Measurements from ENCODE around the gene AMT. TPM values are rescaled to one million over a fixed set of nuclear protein-coding genes. Genes with fewer than 3 reads are reported as not detected.

AMT gene
- total RNA-seq, 4 donors from 2014 or later = 0.32 to 11.4 (median 7.6) TPM

DNA sequence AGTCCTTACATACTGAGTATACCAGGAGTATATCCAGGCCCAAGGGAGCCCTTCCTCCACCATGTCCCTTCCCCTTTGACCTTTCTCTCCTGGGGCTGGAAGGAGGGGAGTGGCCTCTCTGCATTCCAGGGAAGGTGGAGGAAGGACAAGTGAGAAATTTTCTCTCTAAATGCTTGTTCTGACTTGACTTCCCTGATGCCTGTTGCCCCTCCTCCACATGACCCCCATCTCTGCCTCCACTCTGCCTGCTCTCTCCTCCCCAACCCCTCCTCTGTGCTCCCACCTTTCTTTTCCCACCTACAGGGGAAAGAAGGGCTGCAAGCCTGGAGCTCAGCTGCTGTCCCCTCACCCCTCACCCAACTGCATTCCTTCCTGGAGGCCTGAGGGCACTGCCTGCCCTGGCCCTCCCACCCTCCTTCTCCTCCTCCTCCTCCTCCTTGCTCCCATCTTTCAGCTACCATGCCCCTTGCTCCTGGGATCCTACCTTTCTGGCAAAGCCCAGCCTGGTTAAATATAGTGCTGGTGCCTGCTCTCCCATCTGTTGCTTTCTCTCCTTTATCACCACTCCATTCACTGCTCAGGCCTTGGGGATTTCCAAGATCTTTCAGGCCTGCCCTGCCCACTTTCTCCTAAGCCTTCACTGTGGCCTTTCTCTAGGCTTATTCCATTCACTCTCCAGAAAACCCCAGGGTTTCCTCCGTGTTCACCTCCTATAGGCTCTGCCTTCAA lies 39.3 kb upstream of the AMT start:
- no peaks in the 10 kb centered on the region for H3K27me3 ChIP-seq
- 13 to 50% methylated on average over 1 of the region's 1 CpG for WGBS, 2 donors (ENCODE audit: low coverage in 1 of 2)
- no peak for ATAC-seq

DNA sequence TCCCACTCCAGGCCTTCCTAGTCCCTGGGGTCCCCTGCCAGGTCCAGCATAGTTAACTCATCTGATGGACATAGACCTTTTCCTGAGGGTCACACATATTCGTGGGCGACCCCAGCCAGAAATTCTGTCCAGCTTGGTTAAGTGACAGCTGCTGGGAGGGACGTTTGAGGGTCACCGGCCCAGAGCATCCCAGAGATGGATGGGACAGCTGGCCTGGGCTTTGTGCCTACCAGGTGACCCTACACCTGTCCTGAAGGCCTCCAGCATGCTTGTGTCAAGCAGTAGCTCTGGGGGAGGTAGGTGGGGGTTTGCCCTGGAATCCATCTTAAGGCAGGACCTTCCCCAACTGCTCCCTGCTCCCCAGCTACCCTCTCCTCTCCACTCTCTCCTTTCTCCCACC lies 38.7 kb upstream of the AMT start:
- peak overlapping the region in 1 of 4 donors; percentile 47 for H3K27ac ChIP-seq
- no peak for ATAC-seq
- no peak overlapping the region for H3K4me3 ChIP-seq
- no CpG with 5 or more reads among the region's 4 CpGs for WGBS, 2 donors (ENCODE audit: low coverage in 1 of 2)
- H3K36me3 ChIP-seq = no peaks in the 10 kb centered on the region
- no peaks in the 10 kb centered on the region for H3K27me3 ChIP-seq
- TF ChIP-seq EP300 (IDR thresholded peaks at IDR 0.05) (no peak), POLR2A (IDR thresholded peaks at IDR 0.05) (no peak), POLR2AphosphoS5 (IDR thresholded peaks at IDR 0.05) (no peak)
- TF ChIP-seq, protein P1, sequence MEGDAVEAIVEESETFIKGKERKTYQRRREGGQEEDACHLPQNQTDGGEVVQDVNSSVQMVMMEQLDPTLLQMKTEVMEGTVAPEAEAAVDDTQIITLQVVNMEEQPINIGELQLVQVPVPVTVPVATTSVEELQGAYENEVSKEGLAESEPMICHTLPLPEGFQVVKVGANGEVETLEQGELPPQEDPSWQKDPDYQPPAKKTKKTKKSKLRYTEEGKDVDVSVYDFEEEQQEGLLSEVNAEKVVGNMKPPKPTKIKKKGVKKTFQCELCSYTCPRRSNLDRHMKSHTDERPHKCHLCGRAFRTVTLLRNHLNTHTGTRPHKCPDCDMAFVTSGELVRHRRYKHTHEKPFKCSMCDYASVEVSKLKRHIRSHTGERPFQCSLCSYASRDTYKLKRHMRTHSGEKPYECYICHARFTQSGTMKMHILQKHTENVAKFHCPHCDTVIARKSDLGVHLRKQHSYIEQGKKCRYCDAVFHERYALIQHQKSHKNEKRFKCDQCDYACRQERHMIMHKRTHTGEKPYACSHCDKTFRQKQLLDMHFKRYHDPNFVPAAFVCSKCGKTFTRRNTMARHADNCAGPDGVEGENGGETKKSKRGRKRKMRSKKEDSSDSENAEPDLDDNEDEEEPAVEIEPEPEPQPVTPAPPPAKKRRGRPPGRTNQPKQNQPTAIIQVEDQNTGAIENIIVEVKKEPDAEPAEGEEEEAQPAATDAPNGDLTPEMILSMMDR (IDR thresholded peaks at IDR 0.05) = no peak
- H3K9me3 ChIP-seq = no peaks in the 10 kb centered on the region
- peaks cover 0 to 14% (median 0%) of the 10 kb centered on the region in 3 donors for H3K4me1 ChIP-seq

More for the DNA sequence above, 39.3 kb upstream of the AMT start:
- Histone ChIP-seq H3K4me3 (no peak overlapping the region), H3K27ac (peak overlapping the region in 1 of 4 donors; percentile 47), H3K4me1 (peaks cover 0 to 14% (median 0%) of the 10 kb centered on the region in 3 donors), H3K36me3 (no peaks in the 10 kb centered on the region), H3K9me3 (no peaks in the 10 kb centered on the region)
- TF ChIP-seq, protein P1 (IDR thresholded peaks at IDR 0.05) = no peak
- TF ChIP-seq POLR2AphosphoS5 (IDR thresholded peaks at IDR 0.05) (no peak), POLR2A (IDR thresholded peaks at IDR 0.05) (no peak), EP300 (IDR thresholded peaks at IDR 0.05) (no peak)

DNA sequence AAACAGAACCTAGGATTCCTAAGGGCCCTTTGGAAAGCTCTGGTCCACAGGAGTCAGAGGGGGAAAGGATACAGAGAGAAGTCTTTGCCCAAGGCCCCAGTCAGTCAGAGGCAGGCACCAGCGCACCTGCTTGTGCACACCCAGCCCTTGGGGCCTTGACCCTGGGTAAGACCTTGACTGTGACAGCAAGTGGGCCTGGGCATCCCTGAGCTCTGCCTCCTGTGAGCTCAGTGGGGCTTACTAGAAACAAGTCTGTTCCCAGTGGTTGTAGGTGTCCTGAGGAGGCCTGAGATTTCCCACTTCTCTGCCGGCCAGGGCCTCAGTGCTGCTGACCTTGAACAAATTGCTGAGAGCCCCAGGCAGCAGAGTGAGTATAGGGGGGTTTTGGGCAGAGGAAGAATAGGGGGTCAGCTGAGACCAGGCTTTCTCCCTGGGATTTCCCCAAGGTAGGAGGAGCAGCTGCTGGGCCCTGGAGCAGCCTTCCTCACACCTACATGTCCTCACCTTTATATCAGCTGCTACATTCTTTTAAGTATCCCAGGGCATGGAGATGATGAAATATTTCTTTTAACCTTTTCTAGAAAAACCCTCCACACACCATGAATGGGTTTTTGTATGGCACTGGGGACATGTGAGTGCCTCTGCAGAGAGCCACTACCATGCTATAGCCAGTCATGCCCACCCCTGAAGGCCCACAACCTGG lies 38.1 kb upstream of the AMT start:
- Histone ChIP-seq H3K36me3 (no peaks in the 10 kb centered on the region), H3K27me3 (no peaks in the 10 kb centered on the region), H3K27ac (no peak overlapping the region), H3K4me1 (peaks cover 0 to 14% (median 0%) of the 10 kb centered on the region in 3 donors), H3K4me3 (no peak overlapping the region), H3K9me3 (no peaks in the 10 kb centered on the region)
- no CpG with 5 or more reads among the region's 2 CpGs for WGBS, 2 donors (ENCODE audit: low coverage in 1 of 2)
- TF ChIP-seq, protein P1 (IDR thresholded peaks at IDR 0.05) = no peak
- TF ChIP-seq POLR2AphosphoS5 (IDR thresholded peaks at IDR 0.05) (no peak), EP300 (IDR thresholded peaks at IDR 0.05) (no peak), POLR2A (IDR thresholded peaks at IDR 0.05) (no peak)
- ATAC-seq = no peak

DNA sequence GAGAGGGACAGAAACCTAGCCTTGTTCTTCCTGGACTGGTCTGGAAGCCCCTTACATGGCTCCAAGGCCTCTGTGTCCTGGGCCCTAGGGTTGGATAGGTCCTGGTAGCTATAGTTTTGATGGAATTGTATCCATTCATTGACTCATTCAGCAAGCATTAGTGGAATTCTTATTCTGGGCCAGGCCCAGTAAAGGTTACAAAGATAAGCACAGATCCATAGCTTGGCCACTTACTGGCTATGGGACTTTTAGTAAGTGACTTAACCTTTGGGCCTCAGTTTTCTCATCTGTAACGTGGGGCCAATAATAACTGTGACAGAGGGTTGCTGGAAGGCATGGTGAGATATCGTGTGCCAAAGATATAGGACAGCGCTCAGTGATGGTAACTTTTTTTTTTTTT lies 34.2 kb upstream of the AMT start:
- TF ChIP-seq, protein P1 (IDR thresholded peaks at IDR 0.05) = no peak
- Histone ChIP-seq H3K36me3 (no peaks in the 10 kb centered on the region), H3K4me3 (no peak overlapping the region), H3K27me3 (no peaks in the 10 kb centered on the region), H3K4me1 (peaks cover 0 to 14% (median 0%) of the 10 kb centered on the region in 3 donors), H3K27ac (no peak overlapping the region), H3K9me3 (no peaks in the 10 kb centered on the region)
- ATAC-seq = no peak
- 90% methylated on average over 3 of the region's 3 CpGs; no CpG with 5 or more reads in 1 of the 2 donors for WGBS, 2 donors (ENCODE audit: low coverage in 1 of 2)

Data from gastroesophageal sphincter (tissue), 4 donors.